MV-4-11 (cell line): ENCODE data around the gene OR3A2.
A peak's percentile ranks its signal among the peaks of the same experiment; 100 is the strongest.
"Not testable (repeated sequence)": the region's sequence is repeated elsewhere in the genome, so short reads cannot be mapped to it uniquely, and the experiment has no call there.

Experiments used
- DNase-seq: peaks from one replicate; lab custom pipeline; 2025; lab: John Stamatoyannopoulos, UW

OR3A2 gene

DNA sequence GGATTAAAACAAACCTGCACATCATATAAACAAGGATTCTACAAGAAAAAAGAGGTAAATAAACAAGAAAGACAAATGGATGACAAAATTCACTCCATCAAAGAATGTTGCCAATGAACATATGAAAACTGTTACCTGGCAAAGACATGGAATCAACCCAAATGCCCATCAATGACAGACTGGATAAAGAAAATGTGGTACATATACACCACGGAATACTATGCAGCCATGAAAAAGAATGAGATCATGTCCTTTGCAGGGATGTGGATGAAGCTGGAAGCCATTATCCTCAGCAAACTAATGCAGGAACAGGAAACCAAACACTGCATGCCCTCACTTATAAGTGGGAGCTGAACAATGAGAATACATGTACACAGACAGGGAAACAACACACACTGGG, 92.6 kb downstream of the OR3A2 start:
- not testable (repeated sequence) for DNase-seq

DNA sequence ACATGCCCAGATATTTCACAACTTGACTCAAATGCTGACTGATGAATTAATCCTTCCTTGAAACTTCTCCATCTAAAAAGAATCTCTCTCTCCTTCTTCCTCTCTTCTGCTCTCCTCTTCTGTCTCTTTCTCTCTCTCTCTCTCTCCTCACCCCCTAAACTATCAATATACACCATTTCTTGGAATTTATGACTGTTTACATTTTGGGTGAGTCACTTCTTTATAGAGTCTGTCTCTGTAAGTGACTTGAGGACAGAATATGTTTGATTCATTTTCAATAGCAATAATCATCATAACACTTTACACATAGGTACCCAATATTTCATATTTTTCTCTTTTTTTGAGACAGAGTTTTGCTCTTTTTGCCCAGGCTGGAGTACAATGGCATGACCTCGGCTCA, 103.2 kb downstream of the OR3A2 start:
- DNase-seq, result no peak

DNA sequence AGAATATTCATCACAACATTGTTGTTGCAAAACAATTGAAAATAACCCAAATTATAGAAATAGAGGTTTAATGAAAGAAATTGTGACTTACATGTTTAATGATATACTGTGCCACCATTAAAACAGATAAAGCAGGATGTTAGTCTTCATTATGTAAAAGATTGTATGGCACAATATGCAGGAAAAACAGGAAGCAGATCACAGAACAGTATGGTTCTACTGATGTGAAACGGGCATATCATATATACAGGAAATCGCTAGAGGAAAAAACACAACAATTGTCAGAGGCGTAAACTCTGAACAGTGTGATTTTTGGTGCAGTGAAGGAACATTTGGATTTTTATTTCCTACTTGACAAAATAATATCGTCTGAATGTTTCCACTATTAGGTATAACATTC, 110.0 kb downstream of the OR3A2 start:
- no peak for DNase-seq

DNA sequence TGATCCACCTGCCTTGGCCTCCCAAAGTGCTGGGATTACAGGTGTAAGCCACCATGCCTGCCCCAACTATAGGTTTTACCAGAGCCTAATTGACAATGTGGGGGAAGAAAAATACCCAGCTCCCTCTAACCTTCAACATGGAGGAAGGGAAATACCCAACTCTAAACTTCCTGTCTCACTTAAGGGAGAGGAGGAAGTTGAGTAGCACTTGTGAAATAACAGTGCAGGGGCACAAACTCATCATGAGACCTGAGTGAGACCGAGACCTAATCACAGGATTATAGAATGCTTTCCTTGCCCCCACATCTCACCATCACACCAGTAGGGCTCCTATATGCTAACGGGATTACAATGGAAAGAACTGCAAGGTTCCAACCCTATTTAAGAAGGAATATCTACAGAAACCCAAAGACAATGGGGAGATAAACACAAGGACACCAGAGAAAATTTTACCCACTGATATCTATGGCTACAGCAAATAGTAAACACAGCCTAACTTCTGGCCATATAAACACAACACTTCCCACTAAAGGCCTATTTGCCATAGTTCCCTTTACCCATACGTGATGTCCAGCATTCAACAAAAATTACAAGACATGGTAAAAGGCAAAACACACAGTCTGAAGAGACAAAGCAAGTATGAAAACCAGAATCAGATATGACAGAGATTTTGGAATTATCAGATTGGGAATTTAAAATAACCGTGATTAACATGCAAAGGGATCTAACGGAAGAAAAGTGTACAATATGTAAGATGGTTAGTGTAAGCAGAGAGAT, 114.8 kb downstream of the OR3A2 start:
- peak; percentile 47 for DNase-seq

DNA sequence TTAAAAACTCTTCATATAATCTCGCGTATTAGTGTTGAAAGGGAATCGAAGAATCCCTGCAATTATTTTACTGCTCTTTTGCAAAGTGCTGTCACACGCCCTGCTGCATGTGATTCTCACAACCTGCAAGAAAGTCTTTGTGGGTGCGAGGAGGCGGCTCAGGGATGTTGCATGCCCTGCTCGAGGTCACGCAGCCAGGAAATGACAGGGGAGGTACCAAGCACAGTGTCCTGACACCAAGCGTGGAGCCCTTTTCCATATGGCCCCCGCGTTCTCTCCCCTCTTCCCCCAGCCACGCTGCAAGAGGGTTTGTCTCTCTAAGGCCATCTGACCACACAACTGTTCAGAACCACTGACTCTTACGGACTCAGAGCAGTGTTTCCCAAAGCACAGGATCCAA, 125.5 kb downstream of the OR3A2 start:
- no peak for DNase-seq

DNA sequence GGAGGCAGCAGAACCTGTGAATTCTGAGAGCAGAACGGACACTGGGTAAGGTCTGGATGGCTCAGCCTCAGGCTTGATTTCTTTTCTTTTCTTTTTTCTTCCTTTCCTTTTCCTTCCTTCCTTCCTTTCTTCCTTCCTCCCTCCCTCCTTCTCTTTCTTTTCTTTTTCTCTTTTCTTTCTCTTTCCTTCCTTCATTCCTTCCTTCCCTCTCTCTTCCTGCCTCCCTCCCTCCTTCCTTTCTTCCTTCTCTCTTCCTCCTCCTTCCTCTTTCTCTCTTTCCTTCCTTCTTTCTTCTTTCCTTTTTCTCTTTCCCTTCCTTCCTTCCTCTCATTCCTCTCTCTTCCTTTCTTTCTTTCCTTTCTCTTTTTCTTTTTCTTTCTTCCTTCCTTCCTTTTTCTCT, 125.9 kb downstream of the OR3A2 start:
- DNase-seq, result no peak

DNA sequence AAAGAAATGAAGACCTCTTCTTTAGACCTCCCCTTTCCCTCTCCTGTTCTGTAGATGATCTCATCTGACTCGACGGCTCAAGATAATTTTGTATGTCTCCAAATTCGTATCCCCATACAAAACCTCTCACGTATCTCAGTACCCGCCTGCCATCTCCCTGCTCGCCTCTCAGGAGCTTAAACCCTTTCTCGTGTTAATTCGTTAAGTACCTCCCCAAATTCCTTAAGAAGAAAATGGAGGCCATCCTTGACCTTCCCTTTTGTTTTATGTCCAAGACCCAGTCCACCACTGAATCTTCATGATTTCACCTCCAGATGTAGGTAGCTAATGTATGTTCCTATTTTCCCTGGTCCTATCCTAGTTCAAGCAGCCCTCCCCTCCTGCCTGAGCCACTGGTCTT, 129.5 kb downstream of the OR3A2 start:
- DNase-seq, result no peak

DNA sequence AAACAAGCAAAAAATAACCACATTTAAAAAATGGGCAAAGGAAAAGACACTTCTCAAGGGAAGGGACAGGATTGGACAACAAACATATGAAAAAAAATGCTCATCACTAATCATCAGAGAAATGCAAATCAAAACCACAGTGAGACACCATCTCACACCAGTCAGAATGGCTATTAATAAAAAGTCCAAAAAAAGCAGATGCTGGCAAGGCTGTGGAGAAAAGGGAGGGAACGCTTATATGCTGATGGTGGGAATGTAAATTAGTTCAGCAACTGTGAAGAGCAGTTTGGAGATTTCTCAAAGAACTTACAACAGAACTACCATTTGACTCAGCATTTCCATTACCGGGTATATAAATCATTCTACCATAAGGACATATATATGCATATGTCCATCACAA, 137.1 kb downstream of the OR3A2 start:
- DNase-seq, result not testable (repeated sequence)

DNA sequence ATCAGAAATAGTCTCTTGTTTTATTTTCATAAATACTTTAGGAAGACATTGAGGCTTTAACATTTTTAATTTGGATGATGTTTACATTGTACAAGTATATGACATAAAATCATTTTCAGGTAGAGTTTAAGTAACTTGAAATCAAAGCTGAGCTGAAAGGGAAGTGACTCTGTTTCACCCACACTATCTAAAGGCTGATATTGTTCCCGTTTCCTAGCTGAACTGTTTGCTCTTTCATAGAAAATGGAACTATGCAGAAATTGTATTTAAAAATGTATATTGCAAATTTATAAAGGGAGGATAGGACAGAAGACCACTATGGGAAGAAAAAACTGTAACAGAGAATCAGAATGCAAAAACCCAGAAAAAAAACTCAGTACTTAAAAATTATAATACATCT, 141.3 kb downstream of the OR3A2 start:
- peak; percentile 16 for DNase-seq

DNA sequence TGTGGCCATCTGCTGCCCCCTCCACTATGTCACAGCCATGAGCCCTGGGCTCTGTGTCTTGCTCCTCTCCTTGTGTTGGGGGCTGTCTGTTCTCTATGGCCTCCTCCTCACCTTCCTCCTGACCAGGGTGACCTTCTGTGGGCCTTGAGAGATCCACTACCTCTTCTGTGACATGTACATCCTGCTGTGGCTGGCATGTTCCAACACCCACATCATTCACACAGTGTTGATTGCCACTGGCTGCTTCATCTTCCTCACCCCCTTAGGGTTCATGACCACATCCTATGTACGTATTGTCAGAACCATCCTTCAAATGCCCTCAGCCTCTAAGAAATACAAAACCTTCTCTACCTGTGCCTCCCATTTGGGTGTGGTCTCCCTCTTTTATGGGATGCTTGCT, 145.1 kb downstream of the OR3A2 start:
- not testable (repeated sequence) for DNase-seq

DNA sequence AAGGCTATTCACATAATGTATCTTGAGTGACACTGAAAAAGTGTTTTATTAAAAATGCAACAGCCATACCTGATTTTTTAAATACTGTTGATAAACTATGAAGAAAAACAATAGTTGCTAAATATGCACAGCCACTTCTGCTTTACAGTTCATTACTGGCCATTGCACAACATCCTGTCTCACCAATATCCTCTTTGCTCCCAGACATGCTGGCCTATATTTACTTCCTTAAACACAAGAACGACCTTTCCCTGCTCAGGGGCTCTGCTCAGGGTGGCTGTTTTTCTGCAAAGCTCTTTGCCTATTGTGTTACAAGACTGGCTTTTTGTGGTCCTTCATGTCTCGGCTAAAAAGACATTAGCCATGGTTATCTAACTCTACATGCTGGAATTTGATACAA, 147.4 kb downstream of the OR3A2 start:
- peak; percentile 87 for DNase-seq

DNA sequence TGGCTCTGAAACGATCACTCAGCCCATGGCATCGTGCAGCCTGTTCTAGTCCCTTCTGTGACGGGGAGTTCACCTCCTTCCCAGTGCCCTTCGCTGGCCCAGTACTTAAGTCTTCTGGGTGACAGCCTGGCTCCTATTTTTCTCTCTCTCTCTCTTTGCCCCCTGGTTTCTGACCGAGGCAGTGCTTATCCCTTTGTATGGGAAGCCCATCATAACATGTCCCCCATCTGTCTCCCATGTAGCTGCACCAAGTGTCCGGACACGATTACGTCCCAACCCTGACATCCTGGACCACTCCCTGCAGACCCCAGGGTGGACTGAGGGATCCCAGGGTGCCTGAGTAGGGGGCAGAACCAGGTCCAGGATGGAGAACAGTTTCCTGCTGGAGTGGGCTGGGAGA, 153.8 kb downstream of the OR3A2 start:
- DNase-seq, result not testable (repeated sequence)
